H1 (cell line): ENCODE measurements around the gene THYN1.

Experiments used
- POLR2A ChIP-seq, 2 experiments: IDR thresholded peaks; 1 replicate in 1 of 2; 2 replicates in 1 of 2; pipeline ENCODE4 v1.6.1; 2011; ENCODE audit warnings: low read depth in 2 of 2, low read length in 2 of 2, mild to moderate bottlenecking in 2 of 2; ENCODE audit errors: control extremely low read depth in 1 of 2
- SP2 ChIP-seq: IDR thresholded peaks from 2 replicates; pipeline ENCODE4 v1.6.1; 2012; ENCODE audit warnings: mild to moderate bottlenecking, low read length, inconsistent platforms
- YY1 ChIP-seq: IDR thresholded peaks from 2 replicates; pipeline ENCODE4 v1.6.1; 2011; ENCODE audit warnings: low read depth, mild to moderate bottlenecking, low read length
- TF ChIP-seq, protein P1 (sequence below), 3 experiments: IDR thresholded peaks; 1 replicate in 2 of 3; 2 replicates in 1 of 3; pipeline versions ENCODE4 v1.5.1 to v1.6.1; 2011; ENCODE audit warnings: low read length in 3 of 3, mild to moderate bottlenecking in 3 of 3, inconsistent platforms in 2 of 3, low read depth in 1 of 3, moderate library complexity in 1 of 3; ENCODE audit not compliant: insufficient read depth in 1 of 3; ENCODE audit errors: control extremely low read depth in 1 of 3

DNA sequence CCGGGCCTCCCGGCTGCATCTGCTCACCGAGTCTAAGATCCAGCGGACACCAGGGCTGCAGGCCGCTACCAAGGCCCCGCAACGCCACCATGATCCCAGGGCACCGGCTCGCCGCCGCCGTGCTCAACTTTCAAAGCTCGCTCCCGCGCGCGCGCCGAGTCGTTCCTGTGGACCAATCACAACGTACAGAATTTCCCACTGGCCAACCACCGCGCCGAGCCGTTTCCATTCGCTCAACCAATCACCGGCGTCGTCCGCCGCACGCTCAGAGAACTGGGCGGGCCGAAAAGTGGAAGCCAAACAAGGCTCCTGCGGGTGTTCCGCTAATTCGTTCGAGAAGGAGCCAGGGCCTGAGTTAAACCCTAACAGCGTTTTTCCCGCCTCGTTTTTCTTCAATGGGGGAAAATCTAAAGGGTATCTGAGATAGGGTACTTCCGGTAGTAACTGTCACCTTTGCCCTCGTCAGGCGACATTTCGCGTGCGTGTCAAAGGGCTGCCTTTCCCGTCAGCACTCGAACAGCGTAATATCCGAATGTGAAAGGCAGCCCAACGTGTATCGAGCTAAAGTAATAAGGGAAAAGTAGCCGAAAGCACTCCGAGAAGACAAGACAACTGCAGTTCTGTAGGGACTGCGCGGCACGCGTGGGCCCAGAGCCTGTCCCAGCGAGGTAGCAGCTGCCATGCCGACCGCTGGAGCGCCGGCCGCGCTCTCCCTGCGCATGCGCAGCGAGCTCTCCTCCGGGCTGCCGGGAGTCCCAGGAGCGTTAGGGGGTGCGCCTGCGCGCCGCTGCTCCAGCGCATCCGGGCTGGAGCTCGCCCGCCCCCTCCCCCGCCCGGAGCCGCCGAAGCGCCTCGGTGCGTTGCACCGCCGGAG is 29.1 kb downstream of the THYN1 start, which contains the start of the genes NCAPD3 and VPS26B:
- TF ChIP-seq, protein P1, sequence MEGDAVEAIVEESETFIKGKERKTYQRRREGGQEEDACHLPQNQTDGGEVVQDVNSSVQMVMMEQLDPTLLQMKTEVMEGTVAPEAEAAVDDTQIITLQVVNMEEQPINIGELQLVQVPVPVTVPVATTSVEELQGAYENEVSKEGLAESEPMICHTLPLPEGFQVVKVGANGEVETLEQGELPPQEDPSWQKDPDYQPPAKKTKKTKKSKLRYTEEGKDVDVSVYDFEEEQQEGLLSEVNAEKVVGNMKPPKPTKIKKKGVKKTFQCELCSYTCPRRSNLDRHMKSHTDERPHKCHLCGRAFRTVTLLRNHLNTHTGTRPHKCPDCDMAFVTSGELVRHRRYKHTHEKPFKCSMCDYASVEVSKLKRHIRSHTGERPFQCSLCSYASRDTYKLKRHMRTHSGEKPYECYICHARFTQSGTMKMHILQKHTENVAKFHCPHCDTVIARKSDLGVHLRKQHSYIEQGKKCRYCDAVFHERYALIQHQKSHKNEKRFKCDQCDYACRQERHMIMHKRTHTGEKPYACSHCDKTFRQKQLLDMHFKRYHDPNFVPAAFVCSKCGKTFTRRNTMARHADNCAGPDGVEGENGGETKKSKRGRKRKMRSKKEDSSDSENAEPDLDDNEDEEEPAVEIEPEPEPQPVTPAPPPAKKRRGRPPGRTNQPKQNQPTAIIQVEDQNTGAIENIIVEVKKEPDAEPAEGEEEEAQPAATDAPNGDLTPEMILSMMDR (IDR thresholded peaks at IDR 0.05; ENCODE audit: control extremely low read depth in 1 of 3, insufficient read depth in 1 of 3, low read depth in 1 of 3, low read length in 3 of 3) = no peak; a peak in 1 of 4 replicates
- no peak; a peak in 1 of 3 replicates for TF ChIP-seq POLR2A (IDR thresholded peaks at IDR 0.05; ENCODE audit: control extremely low read depth in 1 of 2, low read depth in 2 of 2, low read length in 2 of 2)
- TF ChIP-seq YY1 = peak; percentile 63; the same call in 1 of the 2 replicates
- peak; percentile 20; the same call in 1 of the 2 replicates for TF ChIP-seq SP2
